Nucleus accumbens (tissue), 56 donors: ENCODE results near the gene MUC20.
A peak's percentile ranks its signal among the peaks of the same experiment; 100 is the strongest.
"Not testable (repeated sequence)": the region's sequence is repeated elsewhere in the genome, so short reads cannot be mapped to it uniquely, and the experiment has no call there.

Experiments used
- DNase-seq, 56 donors: peaks; one replicate each; lab custom pipeline; 2025; lab: John Stamatoyannopoulos, UW

MUC20 gene

GRCh38 chr3:195766671-195767070 lies 45.9 kb downstream of the MUC20 start:
- DNase-seq = no peak

- DNase-seq = no peak
Observed at GRCh38 chr3:195767792-195768191, 47.0 kb downstream of the MUC20 start.

GRCh38 chr3:195768414-195768813 lies 47.6 kb downstream of the MUC20 start:
- DNase-seq = no peak

- DNase-seq = no peak
Observed at GRCh38 chr3:195768831-195769303, 48.1 kb downstream of the MUC20 start.

- no peak for DNase-seq
Observed at GRCh38 chr3:195769551-195769950, 48.8 kb downstream of the MUC20 start.

- DNase-seq = no peak
Observed at GRCh38 chr3:195770081-195770840, 49.5 kb downstream of the MUC20 start.

- not testable (repeated sequence) for DNase-seq
Observed at GRCh38 chr3:195770841-195771645, 50.3 kb downstream of the MUC20 start.

- DNase-seq = no peak
Observed at GRCh38 chr3:195771646-195772300, 51.0 kb downstream of the MUC20 start.

- DNase-seq = no peak
Observed at GRCh38 chr3:195773956-195774537, 53.3 kb downstream of the MUC20 start.

GRCh38 chr3:195774917-195775316 lies 54.1 kb downstream of the MUC20 start:
- DNase-seq = peak in 7 of 56 donors; percentile 4 to 42 (median 14)

GRCh38 chr3:195777975-195778374 lies 57.2 kb downstream of the MUC20 start:
- no peak for DNase-seq

- not testable (repeated sequence) for DNase-seq
Observed at GRCh38 chr3:195781236-195781635, 60.5 kb downstream of the MUC20 start.
